ENCODE results near the gene LMAN2. TPM values are rescaled to one million over a fixed set of nuclear protein-coding genes. Genes with fewer than 3 reads are reported as not detected.
A peak's percentile ranks its signal among the peaks of the same experiment; 100 is the strongest.

LMAN2 gene
- total RNA-seq, 1 experiment from 2014 or later, result 128 TPM

- Histone ChIP-seq H3K9me3 (ENCODE audit: control insufficient read depth in 1 of 2, insufficient read depth in 1 of 2, low read depth in 1 of 2, low read length in 2 of 2) (no peaks in the 10 kb centered on the region), H2AFZ (ENCODE audit: low read depth, low read length, poor library complexity, severe bottlenecking) (no peak overlapping the region), H3K4me1 (ENCODE audit: control insufficient read depth in 1 of 2, insufficient read depth in 2 of 2, low read length in 2 of 2) (peaks cover 16 to 33% of the 10 kb centered on the region in 2 experiments; a peak in 3 of 4 replicates), H3K79me2 (ENCODE audit: insufficient read depth, low read length) (no peaks in the 10 kb centered on the region), H4K20me1 (ENCODE audit: insufficient read depth) (no peaks in the 10 kb centered on the region), H3K36me3 (ENCODE audit: control insufficient read depth in 1 of 2, insufficient read depth in 2 of 2, low read length in 2 of 2) (no peaks in the 10 kb centered on the region), H3K27ac (ENCODE audit: low read depth, low read length) (no peak overlapping the region), H3K9me2 (ENCODE audit: insufficient read depth) (no peaks in the 10 kb centered on the region), H3K4me3 (replicated peaks in 1 of 2; ENCODE audit: low read depth in 1 of 2, low read length in 2 of 2) (peak overlapping the region; percentile 48 to 58), H3K27me3 (ENCODE audit: insufficient read depth, low read length) (no peaks in the 10 kb centered on the region), H3K9ac (ENCODE audit: low read length) (no peak overlapping the region), H3K4me2 (ENCODE audit: low read length) (peak overlapping the region; percentile 92)
- DNase-seq (ENCODE audit: low read depth, low spot score) (no peak), ATAC-seq (no peak)
- ChIA-PET POLR2A (interaction anchor here (0.7 kb wide), 1 partner anchor 12 kb away, joined by 3 read pairs; no protein-coding TSS in a partner anchor), RAD21 (ENCODE audit: low non-redundant PET in 1 of 2, low total read pairs in 2 of 2, uncharacterized antibody in 2 of 2, unreplicated experiment in 2 of 2) (interaction anchor here in 1 of 2 experiments (0.7 kb wide), 1 partner anchor 26 kb away, joined by 3 read pairs; no protein-coding TSS in a partner anchor), CTCF (interaction anchor here (1.6 to 1.8 kb wide), 2 partner anchors 27 to 39 kb away, joined by 3 to 5 read pairs; no protein-coding TSS in a partner anchor)
- TF ChIP-seq SP1 (IDR thresholded peaks at IDR 0.05; ENCODE audit: low read depth), result no peak
- intact Hi-C loops (cut with micrococcal nuclease), result no loop called here
- no TSS peak for BruUV-seq (replicated peaks)
These were observed 12.1 kb upstream of the LMAN2 start for GRCh38 chr5:177363565-177363964.

- peak overlapping the region; percentile 69 for H3K27ac ChIP-seq (ENCODE audit: low read depth, low read length)
- POLR2A ChIA-PET, result interaction anchor here (0.7 kb wide), 1 partner anchor 13 kb away, joined by 3 read pairs; no protein-coding TSS in a partner anchor
- RAD21 ChIA-PET (ENCODE audit: low non-redundant PET in 1 of 2, low total read pairs in 2 of 2, uncharacterized antibody in 2 of 2, unreplicated experiment in 2 of 2), result interaction anchor here in 1 of 2 experiments (0.7 kb wide), 1 partner anchor 27 kb away, joined by 3 read pairs; no protein-coding TSS in a partner anchor
- intact Hi-C loops (cut with micrococcal nuclease), result no loop called here
- CTCF ChIA-PET, result interaction anchor here (1.6 to 1.9 kb wide), 3 partner anchors 7 to 39 kb away, joined by 3 to 10 read pairs (median 5); no protein-coding TSS in a partner anchor
- no TSS peak for BruUV-seq (replicated peaks)
- H3K79me2 ChIP-seq (ENCODE audit: insufficient read depth, low read length), result no peaks in the 10 kb centered on the region
- H3K4me2 ChIP-seq (ENCODE audit: low read length), result peak overlapping the region; percentile 92
- no peaks in the 10 kb centered on the region for H3K9me3 ChIP-seq (ENCODE audit: control insufficient read depth in 1 of 2, insufficient read depth in 1 of 2, low read depth in 1 of 2, low read length in 2 of 2)
- no peaks in the 10 kb centered on the region for H4K20me1 ChIP-seq (ENCODE audit: insufficient read depth)
- peak overlapping the region; percentile 63 for H3K9ac ChIP-seq (ENCODE audit: low read length)
- peak overlapping the region; percentile 64 for H2AFZ ChIP-seq (ENCODE audit: low read depth, low read length, poor library complexity, severe bottlenecking)
- peak overlapping the region; percentile 48 to 58 for H3K4me3 ChIP-seq (replicated peaks in 1 of 2; ENCODE audit: low read depth in 1 of 2, low read length in 2 of 2)
- H3K4me1 ChIP-seq (ENCODE audit: control insufficient read depth in 1 of 2, insufficient read depth in 2 of 2, low read length in 2 of 2), result peaks cover 16 to 36% of the 10 kb centered on the region in 2 experiments; a peak in 3 of 4 replicates
- H3K27me3 ChIP-seq (ENCODE audit: insufficient read depth, low read length), result no peaks in the 10 kb centered on the region
- no peaks in the 10 kb centered on the region for H3K36me3 ChIP-seq (ENCODE audit: control insufficient read depth in 1 of 2, insufficient read depth in 2 of 2, low read length in 2 of 2)
- DNase-seq (ENCODE audit: low read depth, low spot score) (no peak), ATAC-seq (peak; percentile 78)
- H3K9me2 ChIP-seq (ENCODE audit: insufficient read depth), result no peaks in the 10 kb centered on the region
- TF ChIP-seq REST (IDR thresholded peaks at IDR 0.05; ENCODE audit: low read depth) (no peak), CTCF (IDR thresholded peaks at IDR 0.05 in 2 of 3, conservative IDR thresholded peaks at IDR 0.05 in 1 of 3; ENCODE audit: borderline replicate concordance in 1 of 3, insufficient read depth in 1 of 3, low read depth in 2 of 3, low read length in 2 of 3) (no peak), EGR1 (IDR thresholded peaks at IDR 0.05; ENCODE audit: low read depth) (no peak), ELF1 (IDR thresholded peaks at IDR 0.05; ENCODE audit: borderline replicate concordance, low read depth) (no peak), SP1 (IDR thresholded peaks at IDR 0.05; ENCODE audit: low read depth) (no peak), EZH2phosphoT487 (IDR thresholded peaks at IDR 0.05; ENCODE audit: borderline replicate concordance) (no peak), POLR2AphosphoS5 (IDR thresholded peaks at IDR 0.05; ENCODE audit: low read depth, low read length) (peak; percentile 45; the same call in 1 of the 2 replicates), POLR2A (IDR thresholded peaks at IDR 0.05; ENCODE audit: borderline replicate concordance, extremely low read depth, insufficient read depth, insufficient read length) (peak; percentile 44)
These were observed 11.4 kb upstream of the LMAN2 start for GRCh38 chr5:177362610-177363507.
